Neural cell (in vitro differentiated cells): ENCODE measurements around the gene MRPL24. TPM values are rescaled to one million over a fixed set of nuclear protein-coding genes. Genes with fewer than 3 reads are reported as not detected.
A peak's percentile ranks its signal among the peaks of the same experiment; 100 is the strongest.

ENCODE experiments used
- H2AFZ ChIP-seq: fragments of 200-600, 300-800 bp; sonication (generic), shearing (Covaris generic); 2 replicates; pipeline ENCODE4 v1.6.0; 2014; ENCODE audit warnings: low read depth, mild to moderate bottlenecking, antibody characterized with exemption, low read length, moderate library complexity
- H3F3A ChIP-seq: fragments of 200-600 bp; shearing (Covaris generic); 2 replicates; pipeline ENCODE4 v1.6.1; 2016; ENCODE audit warnings: mild to moderate bottlenecking, moderate library complexity, mixed read lengths, antibody characterized with exemption, low read length; ENCODE audit not compliant: insufficient read depth, poor library complexity, severe bottlenecking
- H3K27ac ChIP-seq: fragments of 200-600, 300-800 bp; sonication (generic), shearing (Covaris generic); 2 replicates; pipeline ENCODE4 v1.5.1; 2014; ENCODE audit warnings: mild to moderate bottlenecking, low read length, moderate library complexity
- H3K27me3 ChIP-seq: fragments of 300-800, 200-600 bp; sonication (generic), shearing (Covaris generic); 2 replicates; pipeline ENCODE4 v1.6.0; 2014; ENCODE audit warnings: mild to moderate bottlenecking, low read depth, low read length, moderate library complexity; ENCODE audit not compliant: insufficient read depth
- H3K36me3 ChIP-seq: fragments of 300-800, 200-600 bp; sonication (generic), shearing (Covaris generic); 2 replicates; pipeline ENCODE4 v1.5.1; 2014; ENCODE audit warnings: mild to moderate bottlenecking, antibody characterized with exemption, low read length, moderate library complexity; ENCODE audit not compliant: insufficient read depth
- H3K4me2 ChIP-seq: fragments of 300-800, 200-600 bp; sonication (generic), shearing (Covaris generic); 2 replicates; pipeline ENCODE4 v1.6.0; 2014; ENCODE audit warnings: mild to moderate bottlenecking, low read length
- H3K4me3 ChIP-seq: fragments of 300-800, 200-600 bp; sonication (generic), shearing (Covaris generic); 2 replicates; pipeline ENCODE4 v1.5.1; 2014; ENCODE audit warnings: mild to moderate bottlenecking, low read length, moderate library complexity
- H3K79me2 ChIP-seq: fragments of 200-600 bp; shearing (Covaris generic); replicated peaks from 2 replicates; pipeline ENCODE4 v1.6.0; 2014; ENCODE audit warnings: mild to moderate bottlenecking, low read length, moderate library complexity; ENCODE audit not compliant: insufficient read depth
- H3K9ac ChIP-seq: fragments of 300-800, 200-600 bp; sonication (generic), shearing (Covaris generic); 2 replicates; pipeline ENCODE4 v1.6.1; 2016; ENCODE audit warnings: mild to moderate bottlenecking, low read length, mixed read lengths
- H3K9me2 ChIP-seq: fragments of 200-600 bp; shearing (Covaris generic); 2 replicates; pipeline ENCODE4 v1.6.1; 2016; ENCODE audit warnings: mild to moderate bottlenecking, low read length, mixed read lengths; ENCODE audit not compliant: insufficient read depth
- H3K9me3 ChIP-seq: fragments of 200-600, 300-800 bp; sonication (generic), shearing (Covaris generic); 2 replicates; pipeline ENCODE4 v1.6.1; 2016; ENCODE audit warnings: mild to moderate bottlenecking, mixed run types, low read length, moderate library complexity, mixed read lengths
- H4K20me1 ChIP-seq: fragments of 200-600 bp; shearing (Covaris generic); 2 replicates; pipeline ENCODE4 v1.6.1; 2016; ENCODE audit warnings: mild to moderate bottlenecking, mixed run types; ENCODE audit not compliant: insufficient read depth
- EP300 ChIP-seq: fragments of 450-650 bp; conservative IDR thresholded peaks from 2 replicates; pipeline ENCODE4 v1.6.1; 2014; ENCODE audit warnings: antibody characterized with exemption, mild to moderate bottlenecking, moderate library complexity; ENCODE audit not compliant: poor library complexity, severe bottlenecking
- EZH2 ChIP-seq: fragments of 200-600, 300-800 bp; shearing (Covaris generic), sonication (generic); IDR thresholded peaks from 2 replicates; pipeline ENCODE4 v1.6.1; 2014; ENCODE audit warnings: antibody characterized with exemption, low read length, borderline replicate concordance, mild to moderate bottlenecking; ENCODE audit not compliant: insufficient read depth, poor library complexity, severe bottlenecking
- MXI1 ChIP-seq: fragments of 450-650 bp; conservative IDR thresholded peaks from 2 replicates; pipeline ENCODE4 v1.6.1; 2014; ENCODE audit warnings: antibody characterized with exemption, mild to moderate bottlenecking; ENCODE audit not compliant: poor library complexity, severe bottlenecking
- POLR2AphosphoS5 ChIP-seq: IDR thresholded peaks from 2 replicates; pipeline ENCODE4 v1.6.1; 2012
- RAD21 ChIP-seq: fragments of 450-650 bp; conservative IDR thresholded peaks from 2 replicates; pipeline ENCODE4 v1.6.1; 2014; ENCODE audit warnings: antibody characterized with exemption, mild to moderate bottlenecking, moderate library complexity
- SMC3 ChIP-seq: fragments of 450-650 bp; conservative IDR thresholded peaks from 2 replicates; pipeline ENCODE4 v1.6.1; 2014; ENCODE audit warnings: antibody characterized with exemption, mild to moderate bottlenecking, moderate library complexity; ENCODE audit not compliant: poor library complexity
- TAF1 ChIP-seq: IDR thresholded peaks from 2 replicates; pipeline ENCODE4 v1.6.1; 2012; ENCODE audit warnings: low read depth
- polyA plus RNA-seq: library from polyadenylated mRNA; depleted of rRNA; stranded (reverse); fragments of >200 nt; gene quantifications from 2 replicates; pipeline ENCODE4 v1.2.3, GENCODE V29; 2014
- TF ChIP-seq, protein P1 (sequence below): IDR thresholded peaks from 2 replicates; pipeline ENCODE4 v1.6.1; 2012; ENCODE audit warnings: borderline replicate concordance
- TF ChIP-seq, protein P2 (sequence below): fragments of 450-650 bp; IDR thresholded peaks from 2 replicates; pipeline ENCODE4 v1.5.1; 2014; ENCODE audit warnings: antibody characterized with exemption, mild to moderate bottlenecking, moderate library complexity; ENCODE audit not compliant: poor library complexity, severe bottlenecking

The MRPL24 gene
- polyA plus RNA-seq, 1 donor from 2014 or later: 56.5 TPM

DNA sequence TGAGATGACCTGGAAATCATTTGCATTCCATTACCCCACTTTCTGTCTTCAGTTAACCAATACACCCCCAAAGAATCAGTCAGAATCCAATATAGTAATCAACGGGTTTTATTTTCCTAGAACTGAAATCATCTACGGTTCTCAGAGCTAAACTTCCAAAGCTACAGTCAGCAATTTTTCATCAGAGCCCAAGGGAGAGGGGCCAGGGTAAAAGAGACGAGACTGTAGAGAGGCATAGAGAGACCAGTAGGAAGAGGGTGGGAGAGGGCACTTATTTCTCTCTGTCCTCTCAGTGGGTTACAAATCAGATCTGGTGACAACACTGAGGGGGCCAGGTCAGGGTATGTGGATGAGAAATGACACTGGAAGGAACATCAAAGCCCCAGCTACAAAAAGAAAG, 1.1 kb upstream of the MRPL24 start:
- Histone ChIP-seq H3K27me3 (no peaks in the 10 kb centered on the region), H3K4me2 (no peak overlapping the region), H3K9me3 (no peaks in the 10 kb centered on the region), H3K4me3 (peak overlapping the region; percentile 77), H2AFZ (no peak overlapping the region), H3K9me2 (no peaks in the 10 kb centered on the region), H3K27ac (peak overlapping the region; percentile 88), H3K36me3 (no peaks in the 10 kb centered on the region), H3K79me2 (peaks cover 20% of the 10 kb centered on the region), H4K20me1 (no peaks in the 10 kb centered on the region), H3K9ac (no peak overlapping the region), H3F3A (no peaks in the 10 kb centered on the region)
- TF ChIP-seq MXI1 (no peak), EP300 (no peak), TAF1 (no peak)

- Histone ChIP-seq H2AFZ (peak overlapping the region; percentile 30), H3K9ac (peak overlapping the region; percentile 59), H3K36me3 (no peaks in the 10 kb centered on the region)
Measured at GRCh38 chr1:156741481-156741983, 644 bp upstream of the MRPL24 start.

More at GRCh38 chr1:156741481-156741983, 644 bp upstream of the MRPL24 start:
- H3K9me2 ChIP-seq: no peaks in the 10 kb centered on the region
- no peaks in the 10 kb centered on the region for H3K27me3 ChIP-seq
- peak overlapping the region; percentile 77 for H3K4me3 ChIP-seq
- H3K4me2 ChIP-seq: peak overlapping the region; percentile 67
- no peaks in the 10 kb centered on the region for H3F3A ChIP-seq
- H3K79me2 ChIP-seq: peaks cover 16% of the 10 kb centered on the region
- H3K9me3 ChIP-seq: no peaks in the 10 kb centered on the region
- TF ChIP-seq POLR2AphosphoS5 (no peak), RAD21 (no peak), SMC3 (no peak), TAF1 (no peak), MXI1 (no peak), EZH2 (no peak), EP300 (no peak)
- TF ChIP-seq, protein P1, sequence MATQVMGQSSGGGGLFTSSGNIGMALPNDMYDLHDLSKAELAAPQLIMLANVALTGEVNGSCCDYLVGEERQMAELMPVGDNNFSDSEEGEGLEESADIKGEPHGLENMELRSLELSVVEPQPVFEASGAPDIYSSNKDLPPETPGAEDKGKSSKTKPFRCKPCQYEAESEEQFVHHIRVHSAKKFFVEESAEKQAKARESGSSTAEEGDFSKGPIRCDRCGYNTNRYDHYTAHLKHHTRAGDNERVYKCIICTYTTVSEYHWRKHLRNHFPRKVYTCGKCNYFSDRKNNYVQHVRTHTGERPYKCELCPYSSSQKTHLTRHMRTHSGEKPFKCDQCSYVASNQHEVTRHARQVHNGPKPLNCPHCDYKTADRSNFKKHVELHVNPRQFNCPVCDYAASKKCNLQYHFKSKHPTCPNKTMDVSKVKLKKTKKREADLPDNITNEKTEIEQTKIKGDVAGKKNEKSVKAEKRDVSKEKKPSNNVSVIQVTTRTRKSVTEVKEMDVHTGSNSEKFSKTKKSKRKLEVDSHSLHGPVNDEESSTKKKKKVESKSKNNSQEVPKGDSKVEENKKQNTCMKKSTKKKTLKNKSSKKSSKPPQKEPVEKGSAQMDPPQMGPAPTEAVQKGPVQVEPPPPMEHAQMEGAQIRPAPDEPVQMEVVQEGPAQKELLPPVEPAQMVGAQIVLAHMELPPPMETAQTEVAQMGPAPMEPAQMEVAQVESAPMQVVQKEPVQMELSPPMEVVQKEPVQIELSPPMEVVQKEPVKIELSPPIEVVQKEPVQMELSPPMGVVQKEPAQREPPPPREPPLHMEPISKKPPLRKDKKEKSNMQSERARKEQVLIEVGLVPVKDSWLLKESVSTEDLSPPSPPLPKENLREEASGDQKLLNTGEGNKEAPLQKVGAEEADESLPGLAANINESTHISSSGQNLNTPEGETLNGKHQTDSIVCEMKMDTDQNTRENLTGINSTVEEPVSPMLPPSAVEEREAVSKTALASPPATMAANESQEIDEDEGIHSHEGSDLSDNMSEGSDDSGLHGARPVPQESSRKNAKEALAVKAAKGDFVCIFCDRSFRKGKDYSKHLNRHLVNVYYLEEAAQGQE: no peak
- TF ChIP-seq, protein P2, sequence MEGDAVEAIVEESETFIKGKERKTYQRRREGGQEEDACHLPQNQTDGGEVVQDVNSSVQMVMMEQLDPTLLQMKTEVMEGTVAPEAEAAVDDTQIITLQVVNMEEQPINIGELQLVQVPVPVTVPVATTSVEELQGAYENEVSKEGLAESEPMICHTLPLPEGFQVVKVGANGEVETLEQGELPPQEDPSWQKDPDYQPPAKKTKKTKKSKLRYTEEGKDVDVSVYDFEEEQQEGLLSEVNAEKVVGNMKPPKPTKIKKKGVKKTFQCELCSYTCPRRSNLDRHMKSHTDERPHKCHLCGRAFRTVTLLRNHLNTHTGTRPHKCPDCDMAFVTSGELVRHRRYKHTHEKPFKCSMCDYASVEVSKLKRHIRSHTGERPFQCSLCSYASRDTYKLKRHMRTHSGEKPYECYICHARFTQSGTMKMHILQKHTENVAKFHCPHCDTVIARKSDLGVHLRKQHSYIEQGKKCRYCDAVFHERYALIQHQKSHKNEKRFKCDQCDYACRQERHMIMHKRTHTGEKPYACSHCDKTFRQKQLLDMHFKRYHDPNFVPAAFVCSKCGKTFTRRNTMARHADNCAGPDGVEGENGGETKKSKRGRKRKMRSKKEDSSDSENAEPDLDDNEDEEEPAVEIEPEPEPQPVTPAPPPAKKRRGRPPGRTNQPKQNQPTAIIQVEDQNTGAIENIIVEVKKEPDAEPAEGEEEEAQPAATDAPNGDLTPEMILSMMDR: no peak
- peak overlapping the region; percentile 88 for H3K27ac ChIP-seq
- H4K20me1 ChIP-seq: no peaks in the 10 kb centered on the region
